IMR-90 (cell line): ENCODE data around the gene MFAP2. TPM values are rescaled to one million over a fixed set of nuclear protein-coding genes. Genes with fewer than 3 reads are reported as not detected.

Experiments
- ATAC-seq: fragments of 200-7000 bp; cut with Tn5 transposase; 2 replicates; pipeline ENCODE4 v1.9.1; 2020; ENCODE audit warnings: low read depth, mild to moderate bottlenecking, moderate library complexity
- BruUV-seq: library from RNA; stranded (reverse); fragments of 400-500 nt; replicated peaks from 2 replicates; lab custom pipeline; 2021; lab: Mats Ljungman, UMichigan
- CTCF ChIA-PET: fragments of 300-600 bp; formaldehyde crosslinking; extraction: SDS; loops from one replicate; lab custom pipeline; 2021; ENCODE audit warnings: antibody characterized with exemption; lab: Yijun Ruan, JAX
- POLR2A ChIA-PET: fragments of 300-600 bp; sonication (Branson Sonifier 250); formaldehyde crosslinking; loops from one replicate; lab custom pipeline; 2022; ENCODE audit warnings: antibody characterized with exemption; ENCODE audit not compliant: unreplicated experiment; lab: Charles Lee
- DNase-seq: peaks from one replicate; pipeline ENCODE4 v3.0.0; 2013
- H2AFZ ChIP-seq: replicated peaks from 2 replicates; pipeline ENCODE3; 2013; ENCODE audit warnings: low read length, mild to moderate bottlenecking; ENCODE audit not compliant: poor library complexity
- H2AK5ac ChIP-seq: 2 replicates; pipeline ENCODE4 v1.6.1; 2013; ENCODE audit warnings: low read depth, low read length, inconsistent platforms
- H2AK9ac ChIP-seq: replicated peaks from 2 replicates; pipeline ENCODE3; 2013; ENCODE audit warnings: mild to moderate bottlenecking, low read depth, low read length, moderate library complexity; ENCODE audit not compliant: poor library complexity
- H2BK120ac ChIP-seq: 2 replicates; pipeline ENCODE4 v1.6.1; 2013; ENCODE audit warnings: low read depth, low read length, inconsistent platforms
- H2BK15ac ChIP-seq: 3 replicates; pipeline ENCODE4 v1.6.1; 2013; ENCODE audit warnings: low read depth, low read length, inconsistent platforms
- H2BK20ac ChIP-seq: 2 replicates; pipeline ENCODE4 v1.6.1; 2013; ENCODE audit warnings: low read depth, mild to moderate bottlenecking, inconsistent platforms, low read length, moderate library complexity
- H2BK5ac ChIP-seq: 2 replicates; pipeline ENCODE4 v1.6.1; 2013; ENCODE audit warnings: mild to moderate bottlenecking, low read depth, low read length, inconsistent platforms; ENCODE audit not compliant: poor library complexity, severe bottlenecking
- H3K14ac ChIP-seq: replicated peaks from 2 replicates; pipeline ENCODE4 v1.6.1; 2013; ENCODE audit warnings: low read depth, low read length, inconsistent platforms
- H3K18ac ChIP-seq: 2 replicates; pipeline ENCODE4 v1.6.1; 2013; ENCODE audit warnings: low read depth, low read length, control low read depth
- H3K23ac ChIP-seq: 2 replicates; pipeline ENCODE4 v1.6.1; 2013; ENCODE audit warnings: low read depth, low read length, inconsistent platforms
- H3K27ac ChIP-seq: 2 replicates; pipeline ENCODE4 v1.5.1; 2013; ENCODE audit warnings: mild to moderate bottlenecking, control low read depth, low read length; ENCODE audit not compliant: insufficient read depth
- H3K27me3 ChIP-seq: 2 replicates; pipeline ENCODE4 v1.6.1; 2013; ENCODE audit warnings: low read length; ENCODE audit not compliant: control insufficient read depth, insufficient read depth
- H3K36me3 ChIP-seq: 2 replicates; pipeline ENCODE4 v1.6.1; 2013; ENCODE audit warnings: low read length, mixed read lengths; ENCODE audit not compliant: control insufficient read depth, insufficient read depth
- H3K4ac ChIP-seq: 2 replicates; pipeline ENCODE4 v1.6.1; 2013; ENCODE audit warnings: low read depth, low read length, inconsistent platforms
- H3K4me1 ChIP-seq: 2 replicates; pipeline ENCODE4 v1.6.1; 2013; ENCODE audit warnings: low read length, mixed read lengths; ENCODE audit not compliant: control insufficient read depth, insufficient read depth
- H3K4me2 ChIP-seq: 2 replicates; pipeline ENCODE4 v1.6.1; 2013; ENCODE audit warnings: low read depth, mild to moderate bottlenecking, control low read depth, low read length, moderate library complexity
- H3K4me3 ChIP-seq: 2 replicates; pipeline ENCODE4 v1.5.1; 2013; ENCODE audit warnings: low read depth, mild to moderate bottlenecking, control low read depth, low read length, moderate library complexity; ENCODE audit not compliant: insufficient read depth
- H3K56ac ChIP-seq: 2 replicates; pipeline ENCODE4 v1.6.1; 2013; ENCODE audit warnings: low read length, inconsistent platforms; ENCODE audit not compliant: insufficient read depth; ENCODE audit errors: extremely low read depth
- H3K79me1 ChIP-seq, 2 experiments: 2 replicates each; pipeline ENCODE4 v1.6.1; 2013; ENCODE audit warnings: low read length in 2 of 2, inconsistent platforms in 1 of 2, low read depth in 1 of 2
- H3K9ac ChIP-seq: 2 replicates; pipeline ENCODE4 v1.6.1; 2013; ENCODE audit warnings: low read depth, low read length, control low read depth
- H3K9me1 ChIP-seq: 2 replicates; pipeline ENCODE4 v1.6.1; 2013; ENCODE audit warnings: low read length, inconsistent platforms; ENCODE audit not compliant: insufficient read depth
- H3K9me3 ChIP-seq: 2 replicates; pipeline ENCODE4 v1.6.1; 2013; ENCODE audit warnings: low read length; ENCODE audit not compliant: control insufficient read depth, insufficient read depth
- H4K20me1 ChIP-seq: 2 replicates; pipeline ENCODE4 v1.6.1; 2013; ENCODE audit warnings: low read length, inconsistent platforms; ENCODE audit not compliant: insufficient read depth
- H4K5ac ChIP-seq: 2 replicates; pipeline ENCODE4 v1.6.1; 2013; ENCODE audit warnings: mild to moderate bottlenecking, low read depth, low read length, control low read depth
- H4K8ac ChIP-seq, 2 experiments: 2 replicates each; pipeline ENCODE4 v1.6.1; 2013; ENCODE audit warnings: low read depth in 2 of 2, low read length in 2 of 2, control low read depth in 1 of 2, inconsistent platforms in 1 of 2
- H4K91ac ChIP-seq: 2 replicates; pipeline ENCODE4 v1.6.1; 2013; ENCODE audit warnings: low read depth, low read length, inconsistent platforms; ENCODE audit not compliant: insufficient read depth
- CTCF ChIP-seq: conservative IDR thresholded peaks from 2 replicates; pipeline ENCODE4 v1.5.1; 2012; ENCODE audit warnings: mild to moderate bottlenecking, low read depth, low read length, improper control_type of control experiment
- SMC3 ChIP-seq: fragments of 150-350 bp; IDR thresholded peaks from 2 replicates; pipeline ENCODE4 v1.6.1; 2016; ENCODE audit warnings: low read depth, mild to moderate bottlenecking, antibody characterized with exemption, low read length, moderate library complexity
- WGBS, 2 experiments: methylation state at CpG; one replicate each; pipeline versions ENCODE4 v1.1.5 to v1.1.7; 2013; ENCODE audit warnings: missing lambda C conversion rate in 2 of 2; ENCODE audit not compliant: insufficient read length in 1 of 2; ENCODE audit errors: extremely low coverage in 2 of 2; 5-methylcytosine and 5-hydroxymethylcytosine counted together
- dilution Hi-C: fragments of 300-500 bp; cut with HindIII; formaldehyde crosslinking; loops from one replicate; pipeline ENCODE4 v1.14.3; 2018; ENCODE audit warnings: low sequenced_read_pairs; ENCODE audit not compliant: unreplicated experiment
- in situ Hi-C: fragments of 300-500 bp; cut with MboI; formaldehyde crosslinking; loops from 3 replicates; pipeline ENCODE4 v1.14.3; 2019; ENCODE audit warnings: low sequenced_read_pairs, inconsistent platforms, mixed read lengths
- intact Hi-C: fragments of 100-400 bp; cut with micrococcal nuclease; formaldehyde crosslinking; loops from 2 replicates; pipeline ENCODE4 v1.10.0; 2022
- polyA plus RNA-seq, 3 experiments: library from polyadenylated mRNA; depleted of rRNA; stranded (reverse); fragments of >200 nt; gene quantifications; 2 replicates each; pipeline ENCODE4 v1.2.3, GENCODE V29; 2012; ENCODE audit warnings: low replicate concordance in 1 of 3
- total RNA-seq: library from RNA; depleted of rRNA; stranded (reverse); fragments of >200 nt; gene quantifications from 2 replicates; pipeline ENCODE4 v1.2.3, GENCODE V29; 2012

Gene MFAP2
- total and polyA plus RNA-seq, 2 of the 4 experiments (the other 2 are of a cell fraction): 3.9 to 13.9 TPM

- 57% methylated on average over 3 of the region's 16 CpGs; no CpG with 5 or more reads in 1 of the 2 experiments for WGBS, 2 experiments
- Histone ChIP-seq H3K9me3 (no peaks in the 10 kb centered on the region), H3K14ac (no peak overlapping the region), H4K20me1 (no peaks in the 10 kb centered on the region), H3K9ac (no peak overlapping the region), H4K91ac (no peak overlapping the region), H2BK120ac (no peak overlapping the region), H3K4me2 (no peak overlapping the region), H3K79me1 (no peaks in the 10 kb centered on the region), H3K27me3 (no peaks in the 10 kb centered on the region), H3K18ac (no peak overlapping the region), H3K4me1 (peaks cover 2% of the 10 kb centered on the region; the same call in 1 of the 2 replicates), H3K56ac (no peak overlapping the region), H2AK5ac (no peak overlapping the region), H4K8ac (no peak overlapping the region), H4K5ac (no peak overlapping the region), H3K27ac (no peak overlapping the region), H2BK15ac (no peak overlapping the region), H3K23ac (no peak overlapping the region), H3K4me3 (no peak overlapping the region), H2BK20ac (no peak overlapping the region), H3K36me3 (peaks cover 13% of the 10 kb centered on the region), H2AFZ (peak overlapping the region; percentile 14), H2BK5ac (no peak overlapping the region), H3K4ac (no peak overlapping the region), H3K9me1 (no peaks in the 10 kb centered on the region), H2AK9ac (no peak overlapping the region)
- dilution Hi-C loops (no loop called here), intact Hi-C loops (no loop called here), in situ Hi-C loops (no loop called here)
- no TSS peak for BruUV-seq
- POLR2A ChIA-PET: no interaction called here
- DNase-seq (no peak), ATAC-seq (no peak)
- CTCF ChIA-PET: no interaction called here
- TF ChIP-seq SMC3 (no peak), CTCF (peak; percentile 33)
These were observed 6.5 kb upstream of the MFAP2 start for GRCh38 chr1:16986962-16987361.
